D341Med (cell line): ENCODE results near the gene NBAS.
"Not testable (repeated sequence)": the region's sequence is repeated elsewhere in the genome, so short reads cannot be mapped to it uniquely, and the experiment has no call there.

Experiments
- DNase-seq: peaks from one replicate; pipeline ENCODE4 v3.0.0; 2012; ENCODE audit warnings: low spot score

Gene NBAS

DNA sequence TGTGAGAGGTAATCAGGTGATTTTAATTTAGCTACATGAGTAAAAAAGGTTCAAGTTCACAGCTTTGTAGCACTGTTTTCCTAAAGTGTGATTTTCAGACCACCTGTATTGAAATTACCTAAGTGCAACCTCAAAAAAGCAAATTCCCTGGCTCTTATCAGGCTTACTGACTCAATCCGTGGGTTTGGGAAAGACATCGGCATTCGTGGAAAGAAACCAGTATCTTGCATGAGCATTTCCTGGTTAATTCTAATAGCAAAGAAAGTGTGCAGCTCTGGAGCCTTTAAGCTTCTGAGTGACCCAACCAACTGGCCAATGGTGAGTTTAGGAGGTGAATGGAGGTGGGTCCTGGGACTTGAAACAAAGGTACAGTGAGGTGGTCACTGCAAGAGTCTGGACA is 300.9 kb downstream of the NBAS start:
- no peak for DNase-seq

DNA sequence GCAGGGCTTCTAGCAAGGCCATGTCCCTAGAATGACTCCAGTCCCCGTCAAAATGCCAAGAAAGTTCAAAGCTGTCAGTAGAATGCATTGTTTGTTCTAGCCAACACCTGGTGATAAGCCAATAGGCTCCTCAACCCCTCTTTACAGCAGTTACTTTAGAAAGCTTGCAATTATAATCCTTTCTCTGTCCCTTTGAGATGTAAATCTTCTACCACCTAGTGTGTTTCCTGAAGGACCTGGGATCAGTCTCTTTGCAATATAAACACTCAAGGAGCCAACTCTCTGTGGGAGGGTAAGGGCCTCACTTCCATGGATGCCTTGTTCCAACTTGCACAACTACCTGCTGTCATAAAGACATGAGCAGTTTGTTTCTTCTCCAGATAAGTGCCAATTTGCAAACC is 301.8 kb downstream of the NBAS start:
- no peak for DNase-seq

DNA sequence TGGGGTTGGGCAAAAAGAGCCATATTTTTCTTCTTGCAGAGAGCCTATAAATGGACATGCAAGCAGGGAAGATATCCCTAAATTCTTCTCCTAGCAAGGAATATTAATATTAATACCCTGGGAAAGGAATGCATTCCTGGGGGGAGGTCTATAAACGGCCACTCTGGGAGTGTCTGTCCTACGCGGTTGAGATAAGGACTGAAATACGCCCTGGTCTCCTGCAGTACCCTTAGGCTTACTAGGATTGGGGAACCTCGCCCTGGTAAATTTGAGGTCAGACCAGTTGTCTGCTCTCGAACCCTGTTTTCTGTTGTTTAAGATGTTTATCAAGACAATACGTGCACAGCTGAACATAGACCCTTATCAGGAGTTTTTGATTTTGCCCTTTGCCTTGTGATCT is 302.7 kb downstream of the NBAS start:
- DNase-seq, result not testable (repeated sequence)

DNA sequence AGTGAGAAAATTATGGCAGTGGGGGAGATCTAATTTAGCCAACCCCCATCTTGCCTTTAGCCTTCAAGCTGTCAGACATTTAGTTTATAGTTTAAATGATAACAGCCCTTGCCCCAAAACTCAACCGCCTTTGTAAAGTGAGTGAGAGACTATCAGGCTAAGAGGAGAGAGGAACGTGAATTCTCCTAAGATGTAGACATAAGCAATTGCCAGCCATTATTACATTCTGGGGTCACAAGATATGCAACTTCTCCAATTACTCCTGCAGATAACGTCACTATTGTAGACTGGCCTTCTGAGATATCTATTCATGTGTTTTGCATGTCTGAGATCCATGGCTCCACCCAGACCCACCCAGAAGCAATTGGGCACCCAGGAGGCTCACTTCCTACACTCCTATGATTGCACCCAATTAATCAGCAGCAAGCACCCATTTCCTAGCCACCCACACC is 307.3 kb downstream of the NBAS start:
- no peak for DNase-seq

DNA sequence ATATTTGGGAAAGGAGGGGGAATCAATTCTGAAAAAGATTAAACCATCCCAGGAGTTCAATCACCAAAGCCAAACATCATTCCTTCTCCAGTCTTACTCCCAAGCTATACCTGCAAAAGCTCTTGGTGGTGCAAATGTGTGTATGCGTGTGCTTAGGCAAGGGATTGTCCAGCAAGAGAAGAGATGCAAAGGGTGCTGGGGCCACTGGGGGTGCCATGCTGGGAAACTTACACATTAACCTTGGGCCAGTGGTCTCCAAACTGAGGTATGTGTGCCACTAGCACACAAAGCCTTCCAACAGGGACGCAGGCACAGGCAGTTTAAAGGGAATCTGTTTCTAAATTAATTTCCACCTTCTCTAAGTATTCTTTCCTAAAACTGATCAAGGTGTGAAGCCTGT is 307.9 kb downstream of the NBAS start:
- DNase-seq, result no peak

DNA sequence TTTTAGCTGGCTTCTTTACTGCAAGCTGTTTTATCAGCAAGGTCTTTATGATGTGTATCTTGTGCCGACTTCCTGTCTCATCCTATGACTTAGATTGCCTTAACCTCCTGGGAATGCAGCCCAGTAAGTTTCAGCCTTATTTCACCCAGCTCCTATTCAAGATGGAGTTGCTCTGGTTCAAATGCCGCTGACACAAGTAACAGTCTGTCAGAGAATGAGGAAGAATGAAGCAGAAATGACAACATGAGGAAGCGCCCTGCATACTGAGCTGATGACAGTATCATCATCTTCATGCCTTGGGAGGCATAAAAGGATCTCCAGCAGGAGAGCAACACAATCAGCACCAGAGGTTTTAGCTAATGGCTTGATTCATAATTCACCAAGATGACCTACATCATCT is 309.4 kb downstream of the NBAS start:
- no peak for DNase-seq

DNA sequence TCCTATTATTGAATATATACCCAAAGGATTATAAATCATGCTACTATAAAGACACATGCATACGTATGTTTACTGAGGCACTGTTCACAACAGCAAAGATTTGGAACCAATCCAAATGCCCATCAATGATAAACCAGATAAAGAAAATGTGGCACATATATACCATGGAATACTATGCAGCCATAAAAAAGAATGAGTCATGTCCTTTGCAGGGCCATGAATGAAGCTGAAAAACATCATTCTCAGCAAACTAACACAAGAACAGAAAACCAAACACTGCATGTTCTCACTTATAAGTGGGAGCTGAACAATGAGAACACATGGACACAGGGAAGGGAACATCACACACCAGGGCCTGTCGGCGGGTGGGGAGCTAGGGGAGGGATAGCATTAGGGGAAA is 310.2 kb downstream of the NBAS start:
- not testable (repeated sequence) for DNase-seq

DNA sequence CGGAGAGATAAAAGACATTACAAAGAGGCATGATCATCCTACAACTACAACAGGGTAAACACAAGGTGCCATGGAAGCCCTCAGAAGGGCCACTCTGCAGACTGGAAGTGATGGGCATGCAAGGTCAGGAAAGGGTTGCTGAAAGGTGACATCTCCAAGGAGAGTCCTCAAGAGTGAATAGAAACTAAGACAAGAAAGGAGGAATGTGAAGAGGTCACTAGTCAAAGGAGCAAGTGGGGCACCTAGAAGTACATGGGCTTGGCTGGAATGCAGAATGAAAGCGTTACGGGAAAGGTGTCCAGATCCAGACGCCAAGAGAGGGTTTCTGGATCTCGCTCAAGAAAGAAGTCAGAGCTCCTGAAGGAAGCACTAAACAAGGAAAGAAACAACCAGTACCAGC is 314.3 kb downstream of the NBAS start:
- no peak for DNase-seq

DNA sequence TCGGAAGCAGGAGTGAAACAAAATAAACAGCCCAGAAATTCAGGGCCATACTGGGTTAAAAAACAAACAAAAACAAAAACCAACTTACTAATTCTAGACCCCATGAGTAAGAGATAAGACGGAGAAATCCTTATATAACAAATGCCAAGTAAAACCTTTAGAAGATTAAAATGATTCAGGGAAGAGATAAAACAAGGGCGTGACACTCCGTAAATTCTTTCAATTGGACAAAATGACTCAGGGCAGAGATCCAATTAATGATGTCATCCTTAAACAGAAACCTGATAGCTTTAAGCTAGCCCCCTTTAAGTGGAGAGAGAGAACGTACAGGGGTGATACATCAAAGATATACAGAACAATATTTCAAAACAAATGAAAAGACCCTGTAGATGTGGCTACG is 317.4 kb downstream of the NBAS start:
- peak; percentile 26 for DNase-seq

DNA sequence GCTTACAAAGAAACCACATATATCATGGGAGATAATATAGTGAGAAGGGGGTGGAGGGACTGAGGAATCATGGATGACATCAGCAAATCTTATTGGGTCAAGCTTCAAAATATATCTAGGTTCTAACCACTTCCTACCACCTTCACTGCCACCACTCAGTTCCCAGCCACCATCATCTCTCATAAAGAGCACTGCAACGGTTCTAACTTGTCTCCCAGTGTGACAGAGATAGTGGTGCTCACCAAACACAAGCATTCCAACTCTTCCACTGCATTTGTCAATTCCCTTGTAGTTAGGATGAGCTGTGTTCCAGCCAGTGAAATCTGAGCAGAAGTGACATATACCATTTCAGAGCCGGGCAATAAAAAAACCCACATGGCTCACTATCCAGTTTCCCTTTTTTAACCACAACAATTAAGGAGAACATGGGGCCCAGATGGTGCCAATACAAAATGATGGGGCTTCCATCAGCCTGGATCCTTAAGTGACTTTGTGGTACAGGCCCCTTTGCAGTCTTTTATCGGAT is 318.1 kb downstream of the NBAS start:
- DNase-seq, result no peak

DNA sequence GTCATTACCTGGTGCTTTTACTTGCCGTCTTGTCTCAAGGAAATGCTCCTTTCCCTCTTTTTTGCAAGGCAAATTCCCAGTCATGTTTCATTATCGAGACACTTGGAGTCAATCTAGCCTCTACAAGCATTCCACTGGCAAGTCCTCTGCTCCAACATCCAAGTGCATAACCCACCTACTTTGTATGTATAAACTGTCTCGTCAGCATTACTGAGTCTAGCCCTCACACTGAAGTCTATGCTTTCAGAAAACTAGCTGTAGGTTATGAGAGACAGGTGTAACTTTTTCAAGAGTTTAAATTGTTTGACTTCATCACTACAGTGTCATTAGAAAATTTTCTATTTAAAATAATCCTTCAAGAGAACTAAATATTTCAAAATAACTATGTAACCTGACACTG is 319.2 kb downstream of the NBAS start:
- DNase-seq, result no peak

DNA sequence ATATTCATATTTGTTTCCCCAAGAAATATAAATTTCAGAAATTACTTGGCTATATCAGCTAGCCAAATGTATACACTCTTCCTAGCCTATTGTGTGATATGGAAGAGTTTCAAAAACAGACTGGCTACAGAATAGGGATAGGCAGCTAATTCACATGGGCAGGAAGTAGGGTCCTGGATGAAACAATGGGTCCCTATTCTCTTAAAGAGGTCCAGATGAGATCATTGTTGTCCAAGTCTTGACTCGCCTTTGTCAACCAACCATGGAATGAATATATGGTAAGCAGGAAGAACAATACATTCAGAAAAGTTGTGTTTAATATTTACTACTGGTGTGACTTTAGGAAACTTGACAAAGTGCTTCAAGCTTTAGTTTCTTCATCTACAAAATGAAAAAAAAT is 319.9 kb downstream of the NBAS start:
- DNase-seq, result no peak

DNA sequence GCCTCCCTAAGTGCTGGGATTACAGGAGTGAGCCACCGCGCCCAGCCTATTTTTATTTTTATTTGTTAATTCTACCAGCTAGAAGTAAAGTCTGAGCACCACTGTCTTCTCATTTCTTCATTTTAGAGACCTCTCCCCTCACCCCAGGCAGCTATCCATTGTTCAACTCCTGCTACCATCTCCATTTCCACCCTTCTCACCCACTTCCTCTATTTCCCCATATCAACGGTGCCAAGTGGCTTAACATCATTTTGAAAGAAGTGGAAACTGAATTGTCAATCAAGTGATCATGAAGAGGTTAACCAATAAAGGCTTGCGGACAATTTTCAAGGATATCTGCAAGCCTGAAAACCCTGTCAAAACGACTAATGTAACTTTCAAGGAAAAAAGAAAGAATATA is 323.1 kb downstream of the NBAS start:
- DNase-seq, result no peak

DNA sequence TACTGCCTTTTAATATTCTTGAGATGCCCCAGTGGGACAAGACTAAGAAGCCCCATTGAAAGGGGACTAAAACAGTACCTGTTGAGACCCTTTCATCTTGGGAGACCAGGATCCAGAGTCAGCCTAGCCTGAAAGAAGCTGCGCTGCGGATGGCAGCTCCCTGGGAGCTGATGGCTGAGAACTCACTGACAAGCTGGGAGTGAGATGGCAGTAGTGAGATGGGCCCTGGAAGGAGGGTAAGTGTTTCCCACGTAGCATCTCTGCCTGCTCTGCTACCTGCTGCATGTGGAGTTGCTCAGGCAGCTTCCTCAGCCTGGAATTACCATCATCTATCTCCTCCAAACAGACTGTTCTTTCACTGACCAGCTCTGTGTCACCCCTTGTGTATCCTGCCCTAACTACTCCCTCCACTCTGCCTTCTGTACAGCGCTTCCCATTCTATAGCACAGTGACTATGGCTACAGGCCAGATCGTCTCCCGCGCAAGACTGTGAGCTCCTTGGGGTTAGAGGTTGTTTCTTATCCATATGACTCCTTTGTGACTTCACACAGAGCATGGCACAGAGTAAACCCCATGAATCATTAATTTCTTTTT is 330.4 kb downstream of the NBAS start:
- DNase-seq, result no peak

DNA sequence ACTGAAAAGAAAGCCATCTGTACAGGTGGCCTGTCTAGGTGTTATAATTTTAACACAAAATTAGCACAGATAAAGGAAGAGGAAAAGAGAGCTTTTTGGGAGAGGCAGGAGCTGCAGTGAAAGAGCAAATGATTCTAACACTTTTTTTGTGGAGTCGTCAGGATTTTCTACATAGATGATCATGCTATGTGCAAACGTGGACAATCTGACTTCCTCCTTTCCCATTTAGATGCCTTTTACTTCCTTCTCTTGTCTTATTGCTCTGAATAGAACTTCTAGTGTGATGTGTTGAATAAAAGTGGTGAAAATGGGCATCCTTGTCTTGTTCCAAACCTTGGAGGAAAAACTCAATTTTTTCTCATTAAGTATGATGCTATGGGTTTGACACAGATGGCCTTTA is 334.5 kb downstream of the NBAS start:
- DNase-seq, result no peak

DNA sequence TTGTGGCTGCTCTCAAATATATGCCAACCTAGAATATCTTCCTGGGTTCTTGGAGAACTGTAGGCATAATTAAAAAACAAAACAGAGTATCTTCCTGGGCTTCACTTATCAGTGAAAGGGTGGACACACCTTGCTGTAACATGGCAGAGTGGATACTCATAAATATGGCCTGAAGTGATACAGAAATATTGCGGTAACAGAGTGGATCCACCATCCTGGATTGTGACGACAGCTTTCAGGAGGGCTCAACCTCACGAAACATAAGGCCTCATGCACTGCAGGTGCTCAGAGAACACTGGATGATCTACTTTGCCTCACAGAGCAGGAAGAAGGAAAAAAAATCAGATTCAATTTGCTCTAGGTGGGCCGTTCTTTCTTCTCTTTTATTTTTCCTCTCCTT is 336.0 kb downstream of the NBAS start:
- no peak for DNase-seq

DNA sequence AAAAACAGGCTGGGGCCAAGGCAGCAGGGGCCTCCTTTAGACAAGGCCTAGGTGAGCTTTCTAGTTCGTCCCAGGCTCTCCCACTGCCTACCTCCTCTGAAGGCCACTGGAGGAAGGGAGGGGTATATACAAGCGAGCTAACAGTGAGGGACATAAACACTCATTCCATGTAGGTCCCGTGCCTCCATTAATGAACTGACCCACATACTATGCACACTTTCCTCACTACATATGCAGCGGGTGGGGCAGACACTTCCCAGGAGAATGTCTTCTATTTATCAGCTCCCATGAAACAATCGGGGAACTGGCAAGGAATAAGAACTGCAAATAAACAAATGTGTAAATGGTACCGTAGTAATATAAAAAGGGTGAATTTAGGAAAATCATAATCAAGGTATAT is 336.5 kb downstream of the NBAS start:
- no peak for DNase-seq

DNA sequence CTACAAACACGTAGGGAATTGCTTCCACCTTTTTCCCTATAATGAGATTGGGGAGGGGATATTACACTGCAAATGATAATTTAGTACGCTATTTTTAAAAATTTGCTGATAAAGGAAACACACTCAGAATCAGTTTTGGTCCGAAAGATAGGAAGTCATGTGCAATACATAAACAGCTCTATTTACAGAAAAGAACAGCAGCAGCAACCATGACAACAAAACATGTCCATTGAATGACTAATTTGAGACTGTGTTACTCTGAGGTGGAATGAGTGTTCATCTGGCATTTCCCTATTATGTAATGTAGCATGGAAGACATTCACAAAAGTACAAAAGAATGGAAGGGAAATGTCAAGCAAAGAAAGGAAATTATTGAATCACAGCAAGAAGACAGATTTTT is 337.2 kb downstream of the NBAS start:
- no peak for DNase-seq

DNA sequence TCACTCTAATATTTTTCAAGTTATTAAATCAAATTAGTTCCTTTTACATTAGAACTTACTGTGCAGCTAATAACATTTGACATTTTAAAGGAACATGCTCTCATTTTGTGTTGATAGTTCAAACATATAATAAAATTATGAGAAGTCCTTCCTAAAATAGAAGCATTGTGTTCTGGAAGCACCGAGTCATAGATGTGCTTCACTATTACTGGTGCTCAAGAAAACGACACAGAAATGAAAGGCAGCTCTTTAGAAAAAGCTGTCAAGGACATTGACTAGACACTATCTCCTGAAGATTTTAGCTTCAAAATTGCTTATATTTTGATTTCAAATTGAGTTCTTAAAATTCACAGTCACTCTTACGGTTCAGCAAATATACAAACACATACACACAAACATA is 338.3 kb downstream of the NBAS start:
- DNase-seq, result no peak

DNA sequence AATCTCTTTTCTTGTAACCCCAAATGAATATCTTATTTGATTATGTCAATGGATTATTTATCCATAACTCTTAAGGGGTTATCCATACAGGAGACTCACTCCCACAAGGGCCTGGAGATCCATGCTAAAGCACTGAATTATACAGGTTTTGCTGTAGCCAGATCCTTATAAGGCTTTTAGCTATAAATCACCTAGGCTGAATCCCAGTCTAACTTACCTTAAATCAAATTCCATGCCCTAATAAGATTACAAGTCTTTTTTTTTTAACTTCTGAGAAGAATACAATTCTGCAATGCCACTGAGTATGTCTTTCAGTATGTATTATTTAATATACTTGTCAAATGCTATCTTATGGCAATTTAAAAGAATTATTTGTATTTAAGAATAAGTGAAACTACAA is 340.5 kb downstream of the NBAS start:
- no peak for DNase-seq

DNA sequence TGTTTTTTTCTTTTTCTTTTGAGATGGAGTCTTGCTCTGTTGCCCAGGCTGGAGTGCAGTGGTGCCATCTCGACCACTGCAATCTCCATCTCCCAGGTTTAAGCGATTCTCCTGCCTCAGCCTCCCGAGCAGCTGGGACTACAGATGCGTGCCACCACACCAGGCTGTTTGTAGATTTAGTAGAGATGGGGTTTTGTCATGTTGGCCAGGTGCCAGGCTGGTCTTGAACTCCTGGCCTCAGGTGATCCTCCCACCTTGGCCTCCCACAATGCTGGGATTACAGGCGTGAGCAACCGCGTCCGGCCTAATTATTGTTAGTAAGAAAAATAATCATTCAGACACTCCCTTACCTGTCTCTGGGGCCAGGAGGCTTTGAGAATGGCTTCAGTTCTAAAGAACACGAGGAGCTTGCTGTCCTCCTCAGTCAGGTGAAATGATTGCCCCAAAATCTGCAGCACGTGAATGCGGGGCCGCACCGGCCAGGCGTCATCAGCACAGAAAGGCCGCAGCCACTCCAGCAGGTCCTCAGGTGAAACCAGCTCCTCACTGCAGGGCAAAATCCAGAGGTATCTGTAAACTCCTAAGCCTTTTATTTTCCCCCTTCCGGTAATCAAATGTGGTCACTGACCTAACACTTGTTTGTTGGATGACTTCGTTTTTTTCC is 342.6 kb downstream of the NBAS start:
- DNase-seq, result no peak

DNA sequence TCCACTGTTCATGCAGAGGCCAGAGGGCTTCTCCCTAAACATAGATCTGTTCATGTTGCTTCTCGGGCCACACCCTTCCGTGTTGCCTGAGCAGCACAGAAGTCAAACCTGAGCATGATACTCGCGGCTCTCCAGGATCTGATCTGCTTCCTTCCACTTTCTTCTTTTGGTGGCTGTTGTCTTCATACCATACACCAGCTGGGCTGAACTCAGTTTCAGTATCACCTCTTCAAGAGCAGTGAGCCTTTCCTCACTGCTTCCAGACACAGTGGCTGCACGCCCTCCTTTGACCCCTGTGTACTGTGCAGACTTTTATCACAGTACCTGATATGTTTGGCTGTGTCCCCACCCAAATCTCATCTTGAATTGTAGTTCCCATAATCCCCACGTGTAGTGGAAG is 348.9 kb downstream of the NBAS start:
- no peak for DNase-seq

DNA sequence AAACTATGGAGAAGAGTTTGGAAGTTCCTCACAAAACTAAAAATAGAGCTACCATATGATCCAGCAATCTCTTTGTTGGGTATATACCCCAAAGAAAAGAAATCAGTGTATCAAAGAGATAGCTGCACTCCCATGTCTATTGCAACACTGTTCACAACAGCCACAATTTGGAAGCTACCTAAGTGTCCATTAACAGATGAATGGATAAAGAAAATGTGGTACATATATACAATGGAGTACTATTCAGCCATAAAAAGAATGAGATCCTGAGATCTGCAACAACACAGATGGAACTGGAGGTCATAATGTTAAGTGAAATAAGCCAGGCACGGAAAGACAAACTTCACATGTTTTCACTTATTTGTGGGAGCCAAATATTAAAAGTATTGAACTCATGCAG is 350.6 kb downstream of the NBAS start:
- DNase-seq, result not testable (repeated sequence)

DNA sequence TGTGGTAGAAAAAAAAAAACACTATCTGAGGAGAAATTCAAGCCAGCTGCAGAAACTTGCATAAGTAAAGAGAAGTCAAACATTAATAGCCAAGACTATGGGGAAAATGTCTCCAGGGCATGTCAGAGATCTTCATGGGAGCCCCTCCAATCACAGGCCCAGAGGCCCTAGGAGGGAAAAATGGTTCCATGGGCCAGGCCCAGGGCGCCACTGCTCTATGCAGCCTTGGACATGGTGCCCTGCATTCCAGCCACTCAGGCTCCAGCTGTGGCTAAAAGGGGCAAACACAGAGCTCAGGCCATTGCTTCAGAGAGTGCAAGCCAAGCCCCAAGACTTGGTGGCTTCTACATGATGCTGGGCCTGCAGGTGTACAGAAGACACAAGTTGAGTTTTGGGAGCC is 354.7 kb downstream of the NBAS start:
- DNase-seq, result no peak
